ENCODE data around the gene CHST15. TPM values are rescaled to one million over a fixed set of nuclear protein-coding genes. Genes with fewer than 3 reads are reported as not detected.

Gene CHST15
- total RNA-seq, 1 donor from 2014 or later = 0.18 TPM

DNA sequence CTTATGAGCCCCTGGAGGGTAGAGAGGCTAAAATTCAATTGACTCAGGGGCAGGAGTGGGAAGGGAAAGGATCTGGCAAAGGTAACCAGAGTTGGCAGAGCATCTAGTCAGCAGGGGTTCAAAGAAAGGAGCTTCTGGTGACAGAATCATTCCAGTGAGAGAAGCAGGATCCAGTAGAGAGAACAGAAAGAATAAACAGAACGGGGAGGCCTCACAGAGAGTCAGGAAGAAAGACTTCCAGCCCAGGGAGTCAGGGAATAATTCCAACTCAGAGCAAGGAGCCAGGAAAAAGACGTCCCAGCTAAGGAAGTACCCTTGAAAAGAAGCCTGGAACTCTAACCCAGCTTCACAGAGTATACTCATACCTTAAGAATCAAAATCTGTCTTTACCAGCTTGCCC, 135.2 kb downstream of the CHST15 start:
- H3K9me3 Mint-ChIP-seq = no peaks in the 10 kb centered on the region
- no peak overlapping the region for H3K4me3 Mint-ChIP-seq

More for the DNA sequence above, 135.2 kb downstream of the CHST15 start:
- H3K36me3 Mint-ChIP-seq (ENCODE audit: low read depth) = no peaks in the 10 kb centered on the region
- H3K27me3 Mint-ChIP-seq (ENCODE audit: insufficient read depth) = peaks cover 3% of the 10 kb centered on the region
- DNase-seq (ENCODE audit: low spot score) = no peak
- no peaks in the 10 kb centered on the region for H3K4me1 Mint-ChIP-seq (ENCODE audit: low read depth)
- H3K27ac Mint-ChIP-seq = no peak overlapping the region
- intact Hi-C loops (cut with micrococcal nuclease) = no loop called here

Other genes with a start within 250 kb of the CHST15 start
- not detected in 2 replicates for gene CPXM2, start 201.8 kb downstream of the CHST15 start, total RNA-seq